Measurements from ENCODE around the gene CSF3R.
"Not testable (repeated sequence)": the region's sequence is repeated elsewhere in the genome, so short reads cannot be mapped to it uniquely, and the experiment has no call there.

CSF3R gene

DNA sequence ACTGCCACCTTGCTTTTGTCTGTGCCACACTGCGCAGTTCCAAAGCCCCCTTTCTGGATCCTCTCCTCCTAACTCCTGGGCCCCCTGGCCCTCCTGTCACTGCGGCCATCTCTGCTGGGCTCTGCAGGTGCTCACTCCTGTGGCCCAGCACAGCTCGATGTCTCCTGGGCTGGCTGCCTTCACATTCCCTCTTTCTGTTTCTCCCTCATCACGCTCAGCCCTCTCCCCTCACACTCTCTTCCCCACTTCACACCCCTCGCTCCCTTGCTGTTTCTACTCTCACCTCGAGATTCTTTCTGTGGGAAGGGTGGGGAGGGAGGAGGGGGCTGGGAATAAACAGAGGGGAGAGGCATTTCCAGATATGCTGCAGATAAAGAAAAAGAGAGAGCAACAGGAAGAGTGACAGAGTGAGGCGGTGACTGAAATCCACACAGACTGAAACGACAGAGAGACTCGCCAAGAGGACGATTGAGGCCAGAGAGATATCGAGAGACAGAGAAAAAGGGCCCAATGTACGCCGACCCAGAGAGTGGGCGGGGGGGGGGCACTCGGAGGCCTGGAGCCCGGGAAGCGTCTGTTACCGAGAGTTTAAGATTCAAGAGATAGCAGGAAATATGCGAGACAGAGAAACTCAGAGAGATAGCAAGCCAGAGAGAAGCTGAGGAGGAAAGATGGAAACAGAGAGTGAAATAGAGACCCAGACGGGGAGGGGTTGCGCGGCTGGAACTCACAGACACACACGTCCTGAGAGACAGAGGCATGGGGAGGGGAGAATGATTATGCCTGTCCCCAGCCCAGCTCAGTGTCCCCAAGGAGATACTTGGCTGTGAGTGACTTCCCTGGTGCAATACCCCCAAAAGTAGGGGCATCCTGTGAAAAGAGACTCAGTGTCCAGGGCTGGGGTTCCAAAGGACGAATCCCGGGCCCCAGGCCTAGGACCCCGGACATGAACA lies 666 bp downstream of the CSF3R start:
- DNase-seq (ENCODE audit: low spot score) = no peak

DNA sequence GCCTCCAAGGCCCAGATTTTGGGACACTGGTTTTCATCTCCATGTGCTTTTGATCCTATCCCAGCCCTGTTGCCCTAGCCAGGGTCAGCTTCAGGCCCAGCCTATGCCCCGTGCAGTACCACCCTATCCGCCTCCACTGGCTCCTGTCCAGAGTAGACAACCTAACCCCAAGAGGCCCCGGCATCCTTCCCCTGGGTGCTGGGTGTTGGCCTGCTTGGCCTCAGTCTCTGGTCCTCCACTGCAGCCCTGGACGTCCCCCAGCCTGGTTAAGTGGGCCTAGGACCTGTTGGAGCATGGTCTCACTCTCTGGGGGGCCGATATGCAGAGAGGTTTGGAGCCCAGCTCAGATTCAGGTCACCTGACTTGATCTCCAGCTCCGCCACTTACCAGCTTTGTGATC lies 1.6 kb downstream of the CSF3R start:
- no peak for DNase-seq (ENCODE audit: low spot score)

GRCh38 chr1:36480161-36480560 lies 2.6 kb downstream of the CSF3R start:
- no peak for DNase-seq (ENCODE audit: low spot score)

- DNase-seq (ENCODE audit: low spot score) = no peak
Observed at GRCh38 chr1:36479505-36480051, 3.1 kb downstream of the CSF3R start.

DNA sequence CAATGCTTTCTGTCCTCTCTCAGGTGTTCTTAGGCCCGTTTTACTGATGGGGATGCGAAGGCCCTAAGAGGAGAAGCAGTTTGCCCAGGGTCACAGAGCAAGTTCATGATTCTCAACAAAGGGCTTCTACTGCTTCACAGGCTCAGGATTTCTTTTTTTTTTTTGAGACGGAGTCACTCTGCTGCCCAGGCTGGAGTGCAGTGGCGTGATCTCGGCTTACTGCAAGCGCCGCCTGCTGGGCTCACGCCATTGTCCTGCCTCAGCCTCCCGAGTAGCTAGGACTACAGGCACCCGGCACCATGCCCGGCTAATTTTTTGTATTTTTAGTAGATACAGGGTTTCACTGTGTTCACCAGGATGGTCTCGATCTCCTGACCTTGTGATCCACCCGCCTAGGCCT lies 5.1 kb downstream of the CSF3R start:
- DNase-seq (ENCODE audit: low spot score) = not testable (repeated sequence)

DNA sequence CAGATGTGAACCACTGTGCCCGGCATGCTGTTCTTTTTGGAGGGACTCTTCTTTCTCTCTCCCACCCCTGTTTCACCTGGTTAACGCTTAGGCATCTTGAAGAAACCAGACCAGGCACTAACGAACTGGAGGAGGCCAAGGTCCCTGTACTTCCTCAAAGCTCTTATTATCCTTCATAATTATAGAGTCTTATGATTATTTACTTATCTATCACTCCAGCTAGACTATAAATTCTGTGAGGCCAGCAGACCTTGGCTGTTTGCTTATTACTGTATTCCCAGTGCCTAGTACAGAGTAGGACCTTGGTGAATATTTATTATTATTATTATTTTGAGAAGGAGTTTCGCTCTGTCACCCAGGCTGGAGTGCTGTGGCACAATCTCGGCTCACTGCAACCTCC lies 5.8 kb downstream of the CSF3R start:
- no peak for DNase-seq (ENCODE audit: low spot score)

- DNase-seq (ENCODE audit: low spot score) = no peak
Observed at GRCh38 chr1:36475910-36476604, 6.7 kb downstream of the CSF3R start.

GRCh38 chr1:36475341-36475740 lies 7.4 kb downstream of the CSF3R start:
- no peak for DNase-seq (ENCODE audit: low spot score)

DNA sequence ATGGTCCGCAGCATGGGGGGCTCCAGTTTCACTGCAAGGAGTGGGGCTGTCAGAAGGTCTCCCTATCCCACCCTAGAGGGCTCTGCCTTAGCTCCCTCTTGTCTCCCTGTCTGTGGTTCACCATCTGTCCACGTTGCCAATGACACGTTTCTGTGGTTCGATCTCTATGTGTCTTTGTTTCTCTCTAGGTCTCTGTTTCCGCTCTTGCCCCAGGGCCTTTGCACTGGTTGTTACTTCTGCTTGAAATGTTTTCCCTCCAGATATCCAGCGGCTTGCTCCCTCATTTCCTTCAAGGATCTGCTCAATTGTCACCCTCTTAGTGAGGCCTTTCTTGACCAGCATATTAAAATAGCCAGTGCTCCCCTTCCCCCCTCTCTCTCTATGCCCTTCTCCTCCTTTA lies 10.1 kb downstream of the CSF3R start:
- DNase-seq (ENCODE audit: low spot score) = no peak

GRCh38 chr1:36471830-36472641 lies 10.7 kb downstream of the CSF3R start:
- DNase-seq (ENCODE audit: low spot score) = no peak

GRCh38 chr1:36469163-36469562 lies 13.6 kb downstream of the CSF3R start:
- DNase-seq (ENCODE audit: low spot score) = no peak

DNA sequence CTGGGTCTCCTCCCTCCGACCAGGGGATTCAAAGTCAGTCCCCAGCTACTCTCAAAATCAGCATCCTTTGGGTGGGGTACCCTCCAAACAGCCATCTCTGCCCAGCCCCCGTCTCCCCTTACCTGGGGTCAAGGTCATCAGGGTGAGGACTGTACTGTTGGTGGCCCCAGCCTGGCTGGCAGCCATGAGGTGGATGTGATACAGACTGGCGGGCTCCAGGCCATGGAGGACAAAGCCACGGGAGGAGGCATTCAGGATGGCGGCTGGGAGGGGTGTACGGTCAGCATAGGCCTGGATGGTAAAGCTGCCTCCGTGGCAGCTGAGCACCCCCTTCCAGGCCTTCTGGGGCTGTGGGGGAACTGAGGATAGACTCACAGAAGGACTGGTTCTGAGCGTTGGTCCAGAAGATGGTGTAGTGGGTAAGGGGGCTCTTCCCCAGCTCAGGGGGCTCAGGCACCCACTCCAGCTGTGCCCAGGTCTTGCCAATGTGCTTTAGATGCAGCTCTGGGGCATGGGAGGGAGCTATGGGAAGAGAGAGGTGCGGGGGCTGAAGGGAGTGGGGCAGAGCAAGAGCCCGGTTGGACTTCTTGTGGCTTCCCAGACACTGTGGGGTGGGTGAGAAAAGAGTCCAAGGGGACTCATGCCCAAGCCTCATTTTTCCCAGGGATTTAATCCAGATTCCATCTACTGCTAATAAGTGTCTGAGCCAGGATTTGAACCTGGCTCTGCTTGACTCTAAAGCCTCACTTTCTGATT lies 14.8 kb downstream of the CSF3R start:
- no peak for DNase-seq (ENCODE audit: low spot score)

DNA sequence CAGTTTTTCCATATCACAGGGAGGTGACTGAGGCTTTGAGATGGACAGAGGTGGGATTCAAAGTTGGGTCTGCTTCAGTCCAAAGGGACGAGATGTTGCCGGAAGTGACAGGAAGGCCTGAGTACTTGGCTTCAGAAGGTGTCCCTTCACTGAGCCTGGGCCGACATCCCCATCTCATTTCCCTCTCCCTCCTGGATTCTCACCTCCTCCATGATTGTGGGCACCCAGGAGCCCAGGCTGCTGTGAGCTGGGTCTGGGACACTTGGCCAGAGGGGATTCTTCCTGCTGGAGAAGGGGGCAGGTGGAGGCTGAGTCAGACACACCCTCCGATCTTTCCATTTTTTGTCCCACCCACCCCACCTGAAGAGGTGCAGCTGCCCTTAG lies 15.7 kb downstream of the CSF3R start:
- no peak for DNase-seq (ENCODE audit: low spot score)

- no peak for DNase-seq (ENCODE audit: low spot score)
Observed at GRCh38 chr1:36466370-36467026, 16.2 kb downstream of the CSF3R start.

- no peak for DNase-seq (ENCODE audit: low spot score)
Observed at GRCh38 chr1:36465731-36466369, 16.9 kb downstream of the CSF3R start.

DNA sequence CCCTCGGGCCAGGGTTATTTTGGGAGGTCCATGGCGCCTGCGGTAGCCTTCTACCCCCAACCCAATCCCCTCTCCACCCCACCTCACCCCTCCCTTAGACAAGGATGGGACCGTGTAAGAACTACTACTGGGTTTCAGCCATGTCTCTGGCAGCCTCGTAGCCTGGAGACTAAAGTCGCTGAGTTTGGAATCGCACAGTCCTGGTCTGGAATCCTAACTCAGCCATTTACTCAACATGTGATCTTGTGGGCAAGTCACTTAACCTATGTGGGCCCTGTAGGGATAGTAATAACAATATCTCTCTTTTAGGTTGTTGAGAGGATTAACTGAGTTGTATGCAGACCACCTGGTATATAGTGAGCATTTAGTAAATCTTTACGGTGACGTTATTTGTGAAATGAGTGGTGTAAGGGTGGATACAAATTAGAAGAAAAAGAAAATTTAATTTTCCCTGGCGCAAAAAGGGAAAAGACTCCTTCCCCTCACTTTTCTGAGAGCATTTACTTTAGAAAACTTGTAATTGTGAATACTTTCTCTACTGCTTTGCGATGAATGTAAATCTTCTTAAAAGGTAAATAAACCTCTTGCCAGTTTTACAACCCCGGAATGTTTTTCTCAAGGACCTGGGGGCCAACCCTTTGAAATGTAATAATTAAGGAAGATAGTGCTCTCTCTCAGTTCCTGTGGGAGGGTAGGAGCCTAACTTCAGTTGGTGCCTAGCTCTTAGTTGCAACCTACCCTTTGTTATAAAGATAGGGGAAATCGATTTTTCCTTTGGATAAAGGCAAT lies 17.9 kb downstream of the CSF3R start:
- DNase-seq (ENCODE audit: low spot score) = no peak

DNA sequence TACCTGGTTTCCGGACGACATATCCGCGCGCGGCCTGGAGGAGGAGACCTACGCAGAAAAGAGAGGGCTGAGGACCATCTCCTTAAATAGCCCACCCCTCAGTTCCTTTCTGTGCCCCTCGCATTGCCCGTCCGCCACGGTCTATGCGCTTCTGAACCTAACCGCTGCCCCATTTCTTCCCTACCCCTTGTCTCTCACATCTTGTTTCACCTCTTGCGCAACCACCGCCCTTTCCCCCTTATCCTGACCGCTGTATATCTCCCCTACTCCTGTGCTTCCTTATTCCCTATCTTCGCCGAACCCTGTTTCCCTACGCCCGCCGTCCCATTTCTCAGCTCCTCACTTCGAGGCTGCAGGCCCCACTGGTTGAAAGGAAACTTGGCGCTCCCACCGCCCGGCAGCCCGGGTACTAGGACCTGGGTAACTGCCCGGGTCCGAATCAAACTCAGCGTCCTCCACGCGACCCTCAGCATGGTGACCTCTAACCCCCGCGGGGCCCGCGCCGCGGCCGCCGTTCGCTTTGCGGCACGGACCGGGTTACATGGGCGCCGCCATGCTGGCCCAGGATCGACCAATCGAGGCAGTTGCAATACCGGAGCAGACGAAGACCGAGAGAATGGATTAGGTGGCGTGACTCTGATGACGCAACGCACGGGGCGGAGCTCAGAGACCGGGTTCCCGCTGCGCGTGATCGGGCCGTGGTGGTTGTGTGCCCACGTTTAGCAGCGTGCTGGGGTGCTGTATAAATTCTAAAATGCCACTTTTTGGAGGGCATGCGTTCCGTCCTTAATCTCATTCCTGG lies 18.7 kb downstream of the CSF3R start, which contains the start of gene MRPS15:
Gene MRPS15, minus strand, starts transcription at position 582 of the 802 bp plus-strand sequence. Its CDS starts 109 bp downstream, at position 473.
- peak; percentile 86 for DNase-seq (ENCODE audit: low spot score)

DNA sequence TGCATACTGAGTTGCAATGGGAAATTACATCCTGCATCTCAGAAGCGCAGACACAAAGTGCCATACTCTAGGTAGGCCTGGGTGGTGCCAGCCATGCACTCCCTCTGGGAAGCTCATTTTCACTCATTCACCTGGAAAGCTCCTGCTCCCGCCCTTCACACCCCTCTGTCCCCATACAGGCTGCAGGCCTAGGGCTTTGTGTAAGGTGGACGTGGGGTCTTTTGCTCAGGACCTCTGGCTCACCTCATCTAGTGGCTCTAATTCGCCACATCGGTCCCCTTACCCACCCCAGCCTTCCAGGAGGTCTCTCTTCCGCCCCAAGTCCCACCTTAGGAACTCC lies 19.3 kb downstream of the CSF3R start:
- no peak for DNase-seq (ENCODE audit: low spot score)

DNA sequence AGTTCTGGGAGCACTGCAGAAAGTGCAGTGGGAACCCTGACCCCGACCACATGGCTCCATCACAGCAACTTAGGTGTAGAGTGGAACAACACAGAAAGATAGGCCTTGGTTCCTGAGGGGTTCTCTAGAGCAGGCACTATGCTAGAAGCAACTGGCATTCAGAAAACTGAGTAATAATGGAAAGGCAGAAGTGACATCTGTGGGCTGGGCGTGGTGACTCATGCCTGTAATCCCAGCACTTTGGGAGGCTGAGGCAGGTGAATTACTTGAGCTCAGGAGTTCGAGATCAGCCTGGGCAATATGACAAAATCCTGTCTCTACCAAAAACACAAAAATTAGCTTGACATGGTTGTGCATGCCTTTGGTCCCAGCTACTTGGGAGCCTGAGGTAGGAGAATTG lies 23.8 kb downstream of the CSF3R start:
- DNase-seq (ENCODE audit: low spot score) = no peak
